Tibial nerve (tissue), 4 donors: ENCODE data around the gene EGFR.

ENCODE experiments used
- CTCF ChIP-seq, 5 experiments: fragments of 200-600 bp in 3 of 5; fragments of 450-650 bp in 2 of 5; sonication (generic) in 3 of 5; IDR thresholded peaks; one replicate each; pipeline ENCODE4 v1.5.1; 2016 to 2019; ENCODE audit warnings: antibody characterized with exemption in 5 of 5, mild to moderate bottlenecking in 3 of 5, moderate library complexity in 2 of 5
- EP300 ChIP-seq, 2 donors: sonication (generic); formaldehyde crosslinking; IDR thresholded peaks; one replicate each; pipeline ENCODE4 v1.6.1; 2017; ENCODE audit warnings: antibody characterized with exemption in 2 of 2, mild to moderate bottlenecking in 1 of 2
- POLR2A ChIP-seq, 2 donors: fragments of 450-650 bp; IDR thresholded peaks; one replicate each; pipeline ENCODE4 v1.6.1; 2017; ENCODE audit warnings: antibody characterized with exemption in 2 of 2, mild to moderate bottlenecking in 2 of 2, moderate library complexity in 2 of 2

GRCh38 chr7:55133630-55134358, 115.0 kb downstream of the EGFR start:
- no peak for TF ChIP-seq CTCF (IDR thresholded peaks at IDR 0.05)
- no peak for TF ChIP-seq POLR2A (IDR thresholded peaks at IDR 0.05)
- TF ChIP-seq EP300 (IDR thresholded peaks at IDR 0.05) = no peak
